NCI-H748 treated with DMSO at 0.1 percent for 48 hours (cell line): ENCODE measurements around the gene ALPI.

ENCODE experiments used
- DNase-seq: peaks from one replicate; lab custom pipeline; 2025; lab: John Stamatoyannopoulos, UW

Gene ALPI

GRCh38 chr2:232501331-232501771 lies 45.4 kb downstream of the ALPI start:
- DNase-seq = no peak

- no peak for DNase-seq
Measured at GRCh38 chr2:232501794-232502390, 45.9 kb downstream of the ALPI start.

DNA sequence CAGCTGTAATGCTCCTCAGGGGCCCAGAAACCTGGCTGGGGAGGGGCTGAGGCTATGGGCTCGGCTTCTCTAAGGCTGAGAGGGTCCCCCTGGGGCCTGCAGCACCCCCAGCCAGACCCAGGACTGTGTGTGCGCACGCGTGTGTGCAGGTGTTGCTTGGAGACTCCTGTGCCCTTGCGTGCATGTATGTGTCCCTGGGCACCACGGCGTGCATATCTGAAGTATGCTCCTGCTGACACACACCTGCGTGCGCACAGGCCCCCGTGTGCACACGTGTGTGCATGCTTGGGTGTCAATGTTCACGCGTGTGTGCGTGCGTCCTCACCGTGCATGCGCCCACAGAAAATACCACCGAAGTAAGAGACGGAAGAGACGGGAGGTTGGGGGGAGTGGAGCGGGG lies 46.6 kb downstream of the ALPI start:
- no peak for DNase-seq

DNA sequence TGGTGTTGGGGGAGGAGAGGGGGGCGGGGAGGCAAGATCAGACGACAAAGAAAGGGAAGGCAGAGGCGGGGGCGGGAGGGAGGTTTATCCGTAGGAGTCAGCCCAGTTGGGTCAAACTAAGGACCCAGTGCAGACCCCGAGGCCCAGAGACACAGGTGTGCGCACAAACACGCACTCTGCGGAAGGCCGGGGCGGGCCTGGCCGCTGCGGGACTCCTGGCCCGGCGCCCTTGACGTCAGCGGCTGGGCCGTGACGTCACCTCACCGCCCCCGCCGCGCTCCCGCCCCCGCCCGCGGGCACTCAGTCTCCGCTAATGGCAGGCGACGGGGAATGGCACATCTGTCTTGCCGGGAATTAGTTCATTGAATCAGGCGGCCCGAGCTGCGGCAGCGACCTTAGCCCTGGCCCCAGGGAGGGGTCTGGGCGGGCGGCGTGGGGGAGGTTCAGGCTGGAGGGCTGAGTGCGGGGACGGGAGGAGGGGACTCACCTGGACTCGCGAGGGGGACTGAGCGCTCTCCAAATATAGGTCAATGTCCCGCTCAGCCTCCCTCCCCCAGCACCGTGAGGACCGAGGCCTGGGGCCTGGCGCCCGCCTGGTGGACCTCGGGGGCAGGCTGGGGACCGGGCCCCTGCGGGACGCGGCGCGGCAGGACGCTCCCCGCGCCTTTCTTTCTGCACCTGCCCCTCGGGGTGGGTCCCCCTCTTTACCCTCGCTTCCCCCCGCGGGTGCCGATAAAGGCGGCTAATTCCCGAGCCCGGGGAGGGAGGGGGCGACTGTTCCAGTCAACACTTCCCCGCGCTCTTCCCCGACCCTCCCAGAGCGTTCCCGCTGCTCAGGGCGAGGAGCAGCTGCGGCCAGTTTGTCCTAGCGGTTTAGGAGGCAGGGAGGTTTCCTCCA lies 47.2 kb downstream of the ALPI start:
- peak; percentile 12 for DNase-seq

DNA sequence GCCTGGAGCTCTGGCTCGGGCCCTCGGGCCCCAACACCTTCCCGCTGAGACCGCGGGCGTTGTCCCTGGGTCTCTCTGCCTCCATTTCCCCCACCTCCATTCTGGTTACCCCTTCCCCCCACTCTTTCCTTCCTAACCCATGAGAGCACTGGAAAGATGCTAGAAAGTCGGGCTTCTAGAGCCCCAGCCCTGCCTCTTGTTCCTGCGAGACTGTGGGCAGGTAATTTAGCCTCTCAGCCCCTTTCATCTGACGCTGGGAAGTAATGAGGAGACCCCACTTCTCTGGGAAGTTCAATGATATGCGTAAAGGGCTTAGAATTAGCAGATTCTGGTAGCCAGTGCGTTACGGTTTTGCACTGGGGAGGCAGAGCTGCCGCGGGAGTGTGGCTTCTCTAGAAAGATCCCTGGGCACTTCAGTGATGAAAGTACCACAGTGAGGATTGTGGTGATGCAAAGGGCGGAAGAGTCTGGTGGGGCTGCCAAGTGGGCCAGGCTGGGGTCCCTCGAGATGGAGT lies 47.9 kb downstream of the ALPI start:
- DNase-seq = no peak

GRCh38 chr2:232504438-232504837 lies 48.5 kb downstream of the ALPI start:
- DNase-seq = peak; percentile 41

GRCh38 chr2:232505856-232506255 lies 49.9 kb downstream of the ALPI start:
- DNase-seq = no peak

GRCh38 chr2:232506709-232507108 lies 50.8 kb downstream of the ALPI start:
- DNase-seq = no peak

- DNase-seq = no peak
Measured at GRCh38 chr2:232508251-232508650, 52.3 kb downstream of the ALPI start.
